Renal cortex interstitium (tissue), 11 donors: ENCODE measurements around the gene TNS3. TPM values are rescaled to one million over a fixed set of nuclear protein-coding genes. Genes with fewer than 3 reads are reported as not detected.

ENCODE experiments used
- DNase-seq, 11 donors: peaks; one replicate each; pipeline ENCODE4 v3.0.0-alpha.2; 2013; ENCODE audit warnings: low read depth in 9 of 11, low spot score in 4 of 11; ENCODE audit errors: extremely low read depth in 1 of 11
- polyA plus RNA-seq, 3 donors: library from polyadenylated mRNA; unstranded; fragments of 120-200 nt; gene quantifications; one replicate each; pipeline ENCODE4 v1.2.1, GENCODE V29; 2013; ENCODE audit not compliant: insufficient read length in 3 of 3

Gene TNS3
- polyA plus RNA-seq, 3 donors: 88.3 to 97.2 (median 88.6) TPM

- DNase-seq: no peak
Measured at GRCh38 chr7:47337531-47337930, 244.4 kb downstream of the TNS3 start.

GRCh38 chr7:47336472-47337425, 245.2 kb downstream of the TNS3 start:
- DNase-seq: no peak

DNA sequence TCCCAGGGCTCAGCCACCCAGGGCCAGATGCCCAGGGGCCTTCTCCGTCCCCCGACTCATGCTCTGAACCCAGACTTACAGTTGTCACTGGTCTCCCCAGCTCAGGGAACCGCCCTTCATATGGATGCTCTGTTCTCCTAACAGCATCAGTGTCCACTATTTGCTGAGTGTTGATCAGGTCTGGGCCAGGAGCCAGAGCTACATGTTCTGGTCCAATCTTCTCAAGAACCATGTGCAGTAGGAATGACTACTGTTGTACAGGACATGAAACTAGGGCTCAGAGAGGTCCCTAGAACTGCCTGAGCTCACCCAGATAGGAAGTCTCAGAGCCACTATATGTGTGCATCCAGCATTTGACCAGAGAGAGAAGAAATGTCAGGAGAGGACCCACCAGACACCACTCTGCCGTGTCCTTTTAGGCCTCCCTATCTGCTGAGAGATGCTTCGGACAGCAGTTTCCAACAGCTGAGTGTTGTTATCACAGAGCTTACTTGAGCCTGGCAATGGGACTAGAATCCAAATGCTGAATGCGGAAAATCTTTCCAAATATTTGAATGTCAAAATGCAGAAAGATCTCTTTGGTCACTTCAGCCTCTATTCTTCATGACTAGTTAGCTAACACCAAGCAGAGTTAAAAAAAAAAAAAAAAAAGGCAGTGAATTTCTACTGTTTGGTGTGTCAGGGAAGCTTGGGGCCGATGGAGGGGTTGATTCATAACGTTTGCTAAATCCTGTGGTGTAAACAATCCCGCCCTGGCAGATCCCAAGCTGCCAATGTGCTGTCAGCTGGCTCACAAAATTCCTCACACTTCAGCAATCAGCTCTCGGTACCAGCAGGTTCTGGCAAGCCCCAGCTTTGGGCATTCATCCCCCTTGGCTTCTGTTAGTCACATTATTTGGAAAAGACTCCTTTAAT, 246.1 kb downstream of the TNS3 start:
- no peak for DNase-seq

DNA sequence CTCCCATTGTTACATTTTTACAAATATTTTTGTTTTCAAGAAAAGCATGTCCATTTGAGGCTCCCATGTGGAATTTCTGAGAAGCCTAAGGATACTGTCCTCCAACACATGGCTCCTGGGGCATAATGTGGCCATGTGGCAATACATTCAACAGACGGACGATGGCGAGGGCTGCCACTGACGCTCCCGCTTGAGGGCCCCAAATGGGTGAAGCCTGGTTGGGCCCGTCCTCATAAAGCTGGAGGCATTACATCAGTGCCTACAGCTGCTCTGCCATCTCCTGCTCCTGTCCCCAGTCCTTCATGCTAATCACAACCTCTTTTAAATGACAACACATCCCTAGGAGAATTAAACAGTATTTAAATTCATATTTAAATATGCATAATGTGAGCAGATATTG, 246.8 kb downstream of the TNS3 start:
- no peak for DNase-seq

DNA sequence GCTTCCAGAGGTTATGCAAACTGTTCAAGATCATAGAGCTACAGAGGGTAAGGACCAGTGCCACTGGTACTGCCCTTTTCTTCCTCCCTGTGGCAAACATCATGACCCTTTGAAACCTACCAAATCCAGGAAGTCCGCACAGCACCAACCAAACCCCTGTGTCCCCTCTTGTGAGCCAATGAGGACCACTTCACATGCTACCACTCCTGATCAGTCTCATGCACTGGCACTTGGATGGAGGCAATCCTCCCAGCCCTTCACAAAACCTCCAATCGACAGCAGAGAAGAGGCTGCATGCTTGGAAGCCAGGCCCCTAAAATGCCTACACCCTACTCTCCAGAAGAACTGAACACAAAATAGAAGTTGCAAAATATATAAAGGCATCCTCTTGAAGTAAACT, 248.0 kb downstream of the TNS3 start:
- DNase-seq: no peak

- no peak for DNase-seq
Measured at GRCh38 chr7:47333554-47333887, 248.4 kb downstream of the TNS3 start.

GRCh38 chr7:47332681-47333553, 249.0 kb downstream of the TNS3 start:
- DNase-seq: no peak

DNA sequence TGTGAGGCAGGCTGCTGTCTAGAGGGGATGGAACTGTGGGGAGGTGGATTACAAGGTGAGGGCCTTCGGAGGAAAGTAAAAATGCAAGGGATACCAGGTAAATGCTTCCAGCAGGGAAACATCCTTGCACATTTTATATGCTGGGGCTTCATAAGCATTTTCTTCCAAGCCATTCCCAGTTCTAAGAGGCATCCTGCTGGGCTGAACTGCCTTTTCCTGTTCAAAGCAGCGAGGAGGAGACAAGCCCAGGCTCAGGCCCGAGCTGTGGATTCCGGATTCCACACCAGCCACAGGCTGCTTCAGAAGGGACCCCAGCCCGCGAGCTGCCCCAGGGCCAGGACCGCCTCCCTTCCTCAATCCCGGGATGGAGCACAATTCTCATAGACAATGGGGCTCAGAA, 249.7 kb downstream of the TNS3 start:
- no peak for DNase-seq

- no peak for DNase-seq
Measured at GRCh38 chr7:47331179-47331565, 250.7 kb downstream of the TNS3 start.

DNA sequence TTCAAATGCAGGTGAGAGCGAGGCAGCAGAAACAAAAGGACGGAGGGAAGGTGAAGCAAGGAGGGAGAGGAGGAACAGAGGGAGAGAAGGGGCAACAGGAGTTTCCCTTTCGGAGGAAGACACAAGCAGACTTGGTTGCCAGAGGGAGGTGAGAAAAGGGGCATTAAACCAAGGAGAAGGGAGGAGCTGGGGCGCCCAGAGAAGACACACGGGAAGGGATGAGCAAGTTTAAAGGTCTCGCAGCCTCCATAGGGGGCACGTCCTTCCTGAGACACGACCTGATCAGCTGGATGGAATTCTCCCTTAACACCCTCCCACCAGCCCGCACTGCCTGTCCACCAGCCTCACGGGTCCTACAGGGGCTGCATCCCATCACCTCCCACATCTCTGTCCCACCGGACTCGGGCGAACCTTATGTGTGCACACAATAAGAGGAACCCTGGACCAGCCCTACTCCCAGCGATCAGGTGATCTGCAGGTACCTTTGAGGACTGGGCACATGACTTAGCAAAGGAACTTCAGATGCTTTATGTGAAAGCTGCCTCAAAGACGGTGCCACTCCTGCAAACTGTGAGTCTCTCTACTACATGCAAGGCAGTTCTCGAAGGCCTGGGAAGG, 251.2 kb downstream of the TNS3 start:
- DNase-seq: no peak

GRCh38 chr7:47330026-47330425, 251.9 kb downstream of the TNS3 start:
- no peak for DNase-seq

GRCh38 chr7:47329320-47329926, 252.5 kb downstream of the TNS3 start:
- no peak for DNase-seq

- no peak for DNase-seq
Measured at GRCh38 chr7:47328392-47329319, 253.3 kb downstream of the TNS3 start.

DNA sequence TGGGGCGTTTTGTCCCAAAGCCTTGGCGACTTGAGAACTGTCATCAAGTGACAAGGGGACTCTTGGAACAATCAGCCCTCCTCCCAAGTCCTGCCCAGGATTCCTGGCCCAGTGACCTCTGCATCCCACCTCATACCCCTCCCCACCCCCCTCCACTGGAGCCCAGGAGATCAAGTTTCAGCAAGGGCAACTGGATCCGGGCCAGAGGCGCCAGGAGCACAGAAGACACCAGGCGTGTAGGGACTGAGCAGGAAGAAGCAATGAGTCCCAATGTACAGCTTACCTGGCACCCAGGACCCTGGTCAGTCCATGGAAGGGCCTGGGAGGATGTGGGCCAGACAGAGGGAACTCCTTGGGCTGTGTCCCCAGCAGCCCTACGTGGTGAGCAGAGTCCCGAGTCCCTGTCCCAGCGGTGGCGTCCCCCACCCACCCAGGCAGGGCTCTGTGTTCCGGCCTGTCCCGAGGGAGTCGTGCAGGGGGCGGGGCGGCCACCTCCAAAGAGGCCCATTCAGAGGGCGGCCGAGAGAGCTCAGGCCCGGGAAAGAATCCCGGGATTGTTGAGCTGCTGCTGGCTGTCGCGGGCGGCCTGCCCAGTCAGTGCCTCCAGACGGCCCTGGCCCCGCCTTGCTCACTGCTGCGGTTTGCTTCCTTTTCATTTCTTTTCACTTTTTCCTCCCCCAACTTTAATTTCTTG, 254.1 kb downstream of the TNS3 start:
- DNase-seq: peak in 10 of 11 donors; percentile 49 to 80 (median 70)

DNA sequence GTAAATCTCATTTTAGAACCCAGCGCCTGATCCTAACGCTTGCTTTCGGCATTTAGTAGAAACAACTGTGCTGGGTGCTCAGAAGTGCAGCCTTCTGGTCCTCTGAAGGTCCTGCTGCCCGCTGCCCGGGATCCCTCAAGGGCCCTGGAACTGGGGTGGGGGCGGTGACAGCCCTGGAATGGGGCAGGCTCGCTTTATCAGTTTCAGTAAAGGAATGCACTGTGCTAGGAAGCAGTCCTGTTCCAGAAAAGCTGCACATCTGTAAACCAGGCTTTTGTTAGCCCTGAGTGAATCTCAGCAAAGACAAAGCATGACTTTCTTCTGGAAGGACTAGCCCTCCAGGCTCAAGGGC, 254.6 kb downstream of the TNS3 start:
- no peak for DNase-seq

- DNase-seq: no peak
Measured at GRCh38 chr7:47326808-47327207, 255.1 kb downstream of the TNS3 start.

- no peak for DNase-seq
Measured at GRCh38 chr7:47326220-47326619, 255.7 kb downstream of the TNS3 start.
